ENCODE results near the gene ASPRV1. TPM values are rescaled to one million over a fixed set of nuclear protein-coding genes. Genes with fewer than 3 reads are reported as not detected.

Gene ASPRV1
- total RNA-seq, 1 experiment from 2014 or later = 0.71 TPM

GRCh38 chr2:69917852-69918251 is 43.6 kb downstream of the ASPRV1 start:
- Histone ChIP-seq H3K4me3 (ENCODE audit: low read length) (no peak overlapping the region), H3K9ac (ENCODE audit: low read length) (peak overlapping the region; percentile 2; the same call in 1 of the 2 replicates), H4K20me1 (ENCODE audit: insufficient read depth, low read depth, low read length) (no peaks in the 10 kb centered on the region), H3K4me1 (ENCODE audit: low read length) (peaks cover 43% of the 10 kb centered on the region), H3K79me2 (ENCODE audit: low read length) (peaks cover 48% of the 10 kb centered on the region), H3K9me2 (replicated peaks; ENCODE audit: insufficient read depth, low read length) (no peaks in the 10 kb centered on the region), H3K27me3 (ENCODE audit: low read length) (no peaks in the 10 kb centered on the region), H3K27ac (ENCODE audit: low read length) (peak overlapping the region; percentile 12; the same call in 1 of the 2 replicates), H3K4me2 (ENCODE audit: low read depth, low read length, poor library complexity, severe bottlenecking) (peak overlapping the region; percentile 88), H3K9me3 (ENCODE audit: low read length) (no peaks in the 10 kb centered on the region), H3K36me3 (ENCODE audit: insufficient read depth, low read length) (peaks cover 40% of the 10 kb centered on the region; the same call in 1 of the 2 replicates), H2AFZ (ENCODE audit: low read length) (0 out of 2 replicates have a peak overlapping the region, but pooled peaks have one; percentile 2)
- no peak for DNase-seq

- Histone ChIP-seq H3K4me1 (ENCODE audit: low read length) (peaks cover 54% of the 10 kb centered on the region), H3K79me2 (ENCODE audit: low read length) (peaks cover 49% of the 10 kb centered on the region), H3K9ac (ENCODE audit: low read length) (peak overlapping the region; percentile 83), H3K4me3 (ENCODE audit: low read length) (peak overlapping the region; percentile 86), H3K27ac (ENCODE audit: low read length) (peak overlapping the region; percentile 16; the same call in 1 of the 2 replicates), H3K9me2 (replicated peaks; ENCODE audit: insufficient read depth, low read length) (no peaks in the 10 kb centered on the region), H3K36me3 (ENCODE audit: insufficient read depth, low read length) (peaks cover 30% of the 10 kb centered on the region; the same call in 1 of the 2 replicates), H3K4me2 (ENCODE audit: low read depth, low read length, poor library complexity, severe bottlenecking) (peak overlapping the region; percentile 88), H2AFZ (ENCODE audit: low read length) (no peak overlapping the region), H3K27me3 (ENCODE audit: low read length) (no peaks in the 10 kb centered on the region), H4K20me1 (ENCODE audit: insufficient read depth, low read depth, low read length) (no peaks in the 10 kb centered on the region), H3K9me3 (ENCODE audit: low read length) (no peaks in the 10 kb centered on the region)
- no peak for DNase-seq
These were observed 45.3 kb downstream of the ASPRV1 start for GRCh38 chr2:69916106-69916505.

- DNase-seq = peak; percentile 70
- peaks cover 22% of the 10 kb centered on the region; the same call in 1 of the 2 replicates for H3K36me3 ChIP-seq (ENCODE audit: insufficient read depth, low read length)
- no peaks in the 10 kb centered on the region for H3K9me2 ChIP-seq (replicated peaks; ENCODE audit: insufficient read depth, low read length)
- H3K4me3 ChIP-seq (ENCODE audit: low read length) = peak within 1 kb of the TSS; percentile 86
- H3K9ac ChIP-seq (ENCODE audit: low read length) = peak within 1 kb of the TSS; percentile 84
- peak within 1 kb of the TSS; percentile 91 for H3K4me2 ChIP-seq (ENCODE audit: low read depth, low read length, poor library complexity, severe bottlenecking)
- H3K27ac ChIP-seq (ENCODE audit: low read length) = peak within 1 kb of the TSS; percentile 69
- H3K79me2 ChIP-seq (ENCODE audit: low read length) = peaks cover 49% of the 10 kb centered on the region
- H3K27me3 ChIP-seq (ENCODE audit: low read length) = no peaks in the 10 kb centered on the region
- no peaks in the 10 kb centered on the region for H3K9me3 ChIP-seq (ENCODE audit: low read length)
- H3K4me1 ChIP-seq (ENCODE audit: low read length) = peaks cover 54% of the 10 kb centered on the region
- 0 out of 2 replicates have a peak within 1 kb of the TSS, but pooled peaks have one; percentile 22 for H2AFZ ChIP-seq (ENCODE audit: low read length)
- H4K20me1 ChIP-seq (ENCODE audit: insufficient read depth, low read depth, low read length) = no peaks in the 10 kb centered on the region
These were observed 46.2 kb downstream of the ASPRV1 start, which contains the start of gene MXD1 for GRCh38 chr2:69914950-69915945. TSS of gene MXD1 (plus strand) at chr2:69915109. CDS start at chr2:69915331, 222 bp downstream.

- Histone ChIP-seq H3K9ac (ENCODE audit: low read length) (peak overlapping the region; percentile 84), H3K4me3 (ENCODE audit: low read length) (peak overlapping the region; percentile 73), H3K79me2 (ENCODE audit: low read length) (peaks cover 45% of the 10 kb centered on the region), H2AFZ (ENCODE audit: low read length) (0 out of 2 replicates have a peak overlapping the region, but pooled peaks have one; percentile 22), H3K4me2 (ENCODE audit: low read depth, low read length, poor library complexity, severe bottlenecking) (peak overlapping the region; percentile 91), H3K36me3 (ENCODE audit: insufficient read depth, low read length) (peaks cover 18% of the 10 kb centered on the region; the same call in 1 of the 2 replicates), H3K27ac (ENCODE audit: low read length) (peak overlapping the region; percentile 69), H3K9me2 (replicated peaks; ENCODE audit: insufficient read depth, low read length) (no peaks in the 10 kb centered on the region), H3K4me1 (ENCODE audit: low read length) (peaks cover 54% of the 10 kb centered on the region), H3K9me3 (ENCODE audit: low read length) (no peaks in the 10 kb centered on the region), H4K20me1 (ENCODE audit: insufficient read depth, low read depth, low read length) (no peaks in the 10 kb centered on the region), H3K27me3 (ENCODE audit: low read length) (no peaks in the 10 kb centered on the region)
- DNase-seq = peak; percentile 100
These were observed 47.1 kb downstream of the ASPRV1 start for GRCh38 chr2:69914164-69914949.

GRCh38 chr2:69911985-69912563 is 49.4 kb downstream of the ASPRV1 start:
- Histone ChIP-seq H3K4me2 (ENCODE audit: low read depth, low read length, poor library complexity, severe bottlenecking) (no peak overlapping the region), H3K9me3 (ENCODE audit: low read length) (no peaks in the 10 kb centered on the region), H3K36me3 (ENCODE audit: insufficient read depth, low read length) (peaks cover 22% of the 10 kb centered on the region; the same call in 1 of the 2 replicates), H3K4me3 (ENCODE audit: low read length) (no peak overlapping the region), H3K27ac (ENCODE audit: low read length) (peak overlapping the region; percentile 16; the same call in 1 of the 2 replicates), H2AFZ (ENCODE audit: low read length) (no peak overlapping the region), H3K9me2 (replicated peaks; ENCODE audit: insufficient read depth, low read length) (no peaks in the 10 kb centered on the region), H3K9ac (ENCODE audit: low read length) (no peak overlapping the region), H3K4me1 (ENCODE audit: low read length) (peaks cover 37% of the 10 kb centered on the region), H3K27me3 (ENCODE audit: low read length) (no peaks in the 10 kb centered on the region), H4K20me1 (ENCODE audit: insufficient read depth, low read depth, low read length) (no peaks in the 10 kb centered on the region), H3K79me2 (ENCODE audit: low read length) (peaks cover 30% of the 10 kb centered on the region)
- DNase-seq = peak; percentile 90

Other genes starting within 250 kb of the ASPRV1 start
- gene ANXA4, start 219.5 kb downstream of the ASPRV1 start, total RNA-seq (2014; rRNA removed; shearing (Covaris generic); ENCODE audit: low replicate concordance) = 1.1 and 2.4 TPM in 2 replicates
- 34.4 and 75.3 TPM in 2 replicates for gene GMCL1, start 132.0 kb downstream of the ASPRV1 start, total RNA-seq (2014; rRNA removed; shearing (Covaris generic); ENCODE audit: low replicate concordance)
- gene SNRNP27, start 67.7 kb downstream of the ASPRV1 start, total RNA-seq (2014; rRNA removed; shearing (Covaris generic); ENCODE audit: low replicate concordance) = 80.0 and 87.6 TPM in 2 replicates
- gene MXD1, start 46.5 kb downstream of the ASPRV1 start, total RNA-seq (2014; rRNA removed; shearing (Covaris generic); ENCODE audit: low replicate concordance) = 16.1 and 29.3 TPM in 2 replicates
- 91.7 and 128 TPM in 2 replicates for gene PCBP1, start 125.8 kb upstream of the ASPRV1 start, total RNA-seq (2014; rRNA removed; shearing (Covaris generic); ENCODE audit: low replicate concordance)
- gene C2orf42, start 229.4 kb upstream of the ASPRV1 start, total RNA-seq (2014; rRNA removed; shearing (Covaris generic); ENCODE audit: low replicate concordance) = 30.0 and 36.5 TPM in 2 replicates